NCI-H69 (cell line): ENCODE data around the gene TPGS1.

Experiments used
- DNase-seq: peaks from one replicate; lab custom pipeline; 2025; lab: John Stamatoyannopoulos, UW

The TPGS1 gene

DNA sequence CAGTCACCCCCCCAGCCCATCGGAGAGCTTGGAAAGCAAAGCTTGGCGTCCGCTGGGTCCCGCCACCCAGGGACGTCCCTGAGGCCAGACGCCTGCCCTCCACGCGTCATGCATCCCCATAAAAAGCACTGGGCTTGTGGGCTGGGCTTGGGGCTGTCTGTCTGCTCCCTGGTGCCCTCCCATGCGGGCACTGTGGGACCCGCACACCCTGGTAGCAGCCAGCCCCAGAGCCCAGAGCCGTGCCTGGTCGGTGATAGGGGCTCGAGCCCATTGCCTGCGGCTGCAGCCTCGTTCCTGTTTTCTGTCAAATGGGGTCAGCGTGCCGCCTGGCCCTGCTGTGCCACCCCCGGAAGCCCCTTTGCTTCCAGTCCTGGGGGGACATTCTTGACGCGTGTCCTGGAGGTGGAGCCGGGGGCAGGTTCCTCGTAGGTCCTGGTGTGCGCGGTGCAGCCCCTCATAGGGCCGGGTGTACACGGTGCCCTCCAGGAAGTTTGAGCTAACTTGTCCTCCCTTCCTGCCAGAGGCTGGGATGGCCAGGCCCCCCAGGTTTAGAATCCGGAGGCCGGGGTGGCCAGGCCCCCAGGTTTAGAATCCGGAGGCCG is 32.2 kb downstream of the TPGS1 start:
- DNase-seq = no peak

DNA sequence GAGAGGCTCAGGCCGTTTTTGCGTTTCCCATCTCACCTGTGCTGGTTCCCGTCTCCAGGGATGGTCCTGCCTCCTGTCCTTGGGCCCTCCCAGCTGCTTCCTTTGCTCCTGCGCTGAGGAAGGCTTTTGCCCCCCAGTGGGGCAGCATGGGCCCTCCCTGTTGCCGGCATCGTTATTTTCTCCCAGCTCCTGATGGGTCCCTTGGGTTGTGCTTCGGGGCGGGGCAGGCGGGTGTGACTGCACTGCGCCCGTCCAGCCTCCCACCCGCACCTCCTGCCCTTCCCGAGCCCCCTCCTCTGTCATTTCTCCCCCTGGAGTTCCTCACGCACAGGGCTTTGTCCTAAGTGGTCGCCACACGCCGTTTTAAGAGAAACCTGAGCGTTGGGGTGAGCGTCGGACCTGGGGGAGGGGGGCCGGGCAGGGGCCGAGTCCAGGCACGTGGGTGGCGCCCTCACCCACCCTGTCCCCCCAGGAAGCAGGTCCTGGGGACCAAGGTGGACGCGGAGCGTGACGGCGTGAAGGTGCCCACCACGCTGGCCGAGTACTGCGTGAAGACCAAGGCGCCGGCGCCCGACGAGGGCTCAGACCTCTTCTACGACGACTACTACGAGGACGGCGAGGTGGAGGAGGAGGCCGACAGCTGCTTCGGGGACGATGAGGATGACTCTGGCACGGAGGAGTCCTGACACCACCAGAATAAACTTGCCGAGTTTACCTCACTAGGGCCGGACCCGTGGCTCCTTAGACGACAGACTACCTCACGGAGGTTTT is 33.8 kb downstream of the TPGS1 start:
- DNase-seq = no peak

DNA sequence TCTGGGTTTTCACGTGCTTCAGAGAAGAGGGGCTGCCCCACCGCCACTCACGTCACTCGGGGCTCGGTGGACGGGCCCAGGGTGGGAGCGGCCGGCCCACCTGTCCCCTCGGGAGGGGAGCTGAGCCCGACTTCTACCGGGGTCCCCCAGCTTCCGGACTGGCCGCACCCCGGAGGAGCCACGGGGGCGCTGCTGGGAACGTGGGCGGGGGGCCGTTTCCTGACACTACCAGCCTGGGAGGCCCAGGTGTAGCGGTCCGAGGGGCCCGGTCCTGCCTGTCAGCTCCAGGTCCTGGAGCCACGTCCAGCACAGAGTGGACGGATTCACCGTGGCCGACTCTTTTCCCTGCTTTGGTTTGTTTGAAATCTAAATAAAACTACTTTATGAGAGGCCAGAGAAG is 34.4 kb downstream of the TPGS1 start:
- no peak for DNase-seq

DNA sequence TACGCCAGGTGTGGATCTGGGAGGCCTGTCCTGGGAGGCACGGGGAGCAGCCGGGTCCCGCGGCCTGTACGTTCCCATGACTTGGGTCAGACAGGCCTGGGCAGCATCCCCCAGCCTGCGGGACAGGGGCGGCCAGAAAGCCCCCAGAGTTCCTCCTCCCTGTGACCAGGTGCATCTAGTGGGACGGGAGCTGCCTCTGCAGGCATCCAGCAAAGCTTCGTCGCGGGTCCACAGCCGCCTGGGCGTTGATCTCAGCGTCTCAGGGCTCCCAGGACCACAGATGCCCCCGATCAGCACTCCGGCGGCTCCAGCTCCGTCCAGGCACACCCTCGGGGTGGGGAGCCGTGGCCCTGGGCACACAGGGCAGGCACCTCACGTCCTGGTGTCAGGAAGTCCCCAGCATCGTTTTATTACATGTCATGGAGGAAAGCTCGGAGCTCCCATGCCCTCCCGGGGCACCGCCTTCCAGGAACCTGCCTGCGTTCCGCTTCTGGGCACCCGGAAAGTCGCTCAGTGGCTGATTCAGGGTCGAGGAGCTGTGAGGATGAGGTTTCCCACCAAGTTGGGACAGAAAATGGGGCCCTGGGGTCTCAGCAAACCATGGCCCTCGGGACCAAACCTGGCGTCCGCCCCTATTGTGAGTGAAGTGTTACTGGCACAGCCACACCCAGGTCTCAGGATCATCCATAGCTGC is 35.0 kb downstream of the TPGS1 start:
- no peak for DNase-seq

DNA sequence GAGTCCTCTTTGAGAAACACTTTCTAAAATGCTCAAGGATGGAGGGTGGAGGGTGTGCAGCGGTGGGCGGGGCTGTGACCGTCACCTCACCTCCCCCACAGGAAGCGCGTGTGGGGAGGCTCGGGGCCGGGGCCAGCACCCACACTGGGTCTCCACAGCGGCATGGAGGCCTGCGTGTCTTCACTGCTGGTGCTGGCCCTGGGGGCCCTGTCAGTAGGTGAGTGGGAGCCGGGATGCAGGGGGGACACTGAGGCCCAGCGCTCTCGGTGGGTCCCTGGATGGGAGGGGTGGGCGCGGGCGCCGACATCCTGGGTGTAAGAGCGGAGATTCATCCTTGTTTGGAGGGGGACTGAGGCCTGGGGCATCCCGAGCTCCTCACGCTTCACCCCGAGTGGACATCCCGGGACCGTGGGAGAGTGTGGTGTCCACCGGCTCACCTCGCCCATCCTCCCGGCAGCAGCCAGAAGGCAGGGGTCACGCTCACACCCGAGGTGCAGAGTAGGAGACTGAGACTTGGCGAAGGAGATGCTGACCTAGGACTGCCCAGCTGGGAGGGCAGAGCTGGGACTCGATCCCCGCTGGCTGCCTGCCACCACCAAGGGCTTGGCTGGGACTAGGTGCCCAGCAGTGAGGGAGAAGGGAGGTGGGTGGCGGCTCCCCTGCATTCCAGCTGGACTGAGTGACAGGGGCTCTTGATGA is 36.8 kb downstream of the TPGS1 start, which contains the start of gene GZMM:
Gene GZMM, plus strand, starts transcription at position 144 of the 699 bp plus-strand sequence. Its CDS starts 19 bp downstream, at position 163.
- no peak for DNase-seq

DNA sequence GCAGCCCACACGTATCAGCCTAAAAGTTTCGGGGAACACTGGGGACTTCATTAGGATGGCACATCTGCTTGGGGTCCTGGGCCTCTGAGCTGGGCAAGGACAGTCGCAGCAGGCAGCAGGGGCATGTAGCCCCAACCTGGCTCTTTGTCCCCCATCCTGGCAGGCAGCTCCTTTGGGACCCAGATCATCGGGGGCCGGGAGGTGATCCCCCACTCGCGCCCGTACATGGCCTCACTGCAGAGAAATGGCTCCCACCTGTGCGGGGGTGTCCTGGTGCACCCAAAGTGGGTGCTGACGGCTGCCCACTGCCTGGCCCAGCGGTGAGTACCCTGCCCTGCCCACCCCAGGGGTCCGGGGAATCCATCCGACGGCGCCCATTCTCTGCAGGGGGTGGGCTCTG is 39.8 kb downstream of the TPGS1 start:
- no peak for DNase-seq

DNA sequence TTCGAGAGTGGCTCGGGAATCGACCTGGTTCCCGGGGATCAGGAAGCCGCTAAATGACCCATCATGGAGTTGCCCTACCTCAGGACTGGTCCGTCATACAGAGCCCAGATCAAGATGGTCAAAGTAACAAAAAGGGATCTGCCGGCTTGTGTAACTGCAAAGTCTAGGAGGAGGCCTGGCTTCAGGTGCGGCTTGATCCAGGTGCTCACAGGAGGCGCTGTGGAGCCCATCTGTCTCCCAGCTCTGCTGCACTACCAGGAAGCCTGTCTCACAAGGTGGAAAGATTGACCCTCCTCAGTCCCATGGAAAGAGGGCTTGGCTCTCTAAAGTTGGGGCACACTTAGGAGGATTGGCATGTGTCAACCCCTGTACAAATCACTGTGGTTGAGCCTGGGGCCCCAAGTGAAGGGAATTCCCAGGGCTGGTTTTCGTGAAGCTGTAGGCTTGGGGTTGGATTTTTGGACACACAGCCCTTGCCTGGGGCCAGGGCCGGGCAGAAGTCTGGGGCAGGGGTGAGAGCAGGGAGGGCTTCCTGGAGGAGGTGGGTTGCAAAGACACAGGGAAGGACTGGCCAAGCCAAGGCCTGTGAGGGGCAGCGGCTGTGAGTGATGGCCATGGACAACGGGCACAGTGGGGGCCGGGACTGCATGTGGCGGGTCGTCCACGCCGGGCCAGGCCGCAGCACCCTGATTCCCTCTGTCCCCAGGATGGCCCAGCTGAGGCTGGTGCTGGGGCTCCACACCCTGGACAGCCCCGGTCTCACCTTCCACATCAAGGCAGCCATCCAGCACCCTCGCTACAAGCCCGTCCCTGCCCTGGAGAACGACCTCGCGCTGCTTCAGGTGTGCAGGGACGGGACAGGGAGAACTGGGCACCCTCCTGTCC is 40.8 kb downstream of the TPGS1 start:
- no peak for DNase-seq

DNA sequence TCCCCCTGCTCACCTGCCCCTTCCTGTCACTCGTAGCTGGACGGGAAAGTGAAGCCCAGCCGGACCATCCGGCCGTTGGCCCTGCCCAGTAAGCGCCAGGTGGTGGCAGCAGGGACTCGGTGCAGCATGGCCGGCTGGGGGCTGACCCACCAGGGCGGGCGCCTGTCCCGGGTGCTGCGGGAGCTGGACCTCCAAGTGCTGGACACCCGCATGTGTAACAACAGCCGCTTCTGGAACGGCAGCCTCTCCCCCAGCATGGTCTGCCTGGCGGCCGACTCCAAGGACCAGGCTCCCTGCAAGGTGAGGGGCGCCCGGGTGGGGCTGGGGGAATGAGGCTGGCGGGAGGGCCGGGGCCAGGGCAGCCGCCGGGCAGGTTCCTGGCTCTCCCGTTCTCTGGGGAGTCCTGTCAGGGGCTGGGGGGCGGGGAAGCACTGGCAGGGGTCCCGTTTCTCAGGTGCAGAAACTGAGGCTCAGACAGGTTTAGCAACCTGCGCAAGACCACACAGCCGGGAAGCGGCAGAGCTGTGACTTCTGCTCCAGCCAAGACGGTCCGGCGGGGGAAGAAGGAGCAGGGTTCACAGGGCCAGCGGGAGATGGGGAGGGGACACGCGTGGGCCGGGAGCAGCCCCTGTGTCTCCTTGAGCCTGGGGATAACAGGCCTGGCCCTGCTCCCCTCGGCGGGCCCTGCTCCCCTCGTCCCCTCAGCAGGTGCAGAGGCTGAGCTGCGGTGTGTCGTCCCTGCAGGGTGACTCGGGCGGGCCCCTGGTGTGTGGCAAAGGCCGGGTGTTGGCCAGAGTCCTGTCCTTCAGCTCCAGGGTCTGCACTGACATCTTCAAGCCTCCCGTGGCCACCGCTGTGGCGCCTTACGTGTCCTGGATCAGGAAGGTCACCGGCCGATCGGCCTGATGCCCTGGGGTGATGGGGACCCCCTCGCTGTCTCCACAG is 41.9 kb downstream of the TPGS1 start:
- DNase-seq = peak; percentile 31

DNA sequence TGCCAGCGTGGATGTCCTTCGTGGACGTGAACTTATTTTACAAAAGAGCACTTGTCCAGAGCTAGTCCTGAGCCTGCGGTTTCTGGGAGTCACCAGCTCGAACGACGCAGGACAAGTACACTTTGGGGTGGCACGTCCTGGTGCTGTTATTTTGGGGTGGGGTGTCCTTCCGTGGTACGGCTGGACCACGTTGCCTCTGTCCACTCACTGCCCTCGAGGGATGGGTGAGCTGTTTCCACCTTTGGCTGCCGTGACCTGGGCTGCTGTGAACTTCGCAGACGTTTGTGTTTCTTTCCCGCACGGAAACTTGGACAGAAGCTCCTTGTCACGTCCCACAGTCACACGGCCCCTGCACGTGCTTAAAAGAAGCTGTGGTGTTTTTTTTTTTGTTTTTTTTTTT is 47.5 kb downstream of the TPGS1 start:
- DNase-seq = no peak

DNA sequence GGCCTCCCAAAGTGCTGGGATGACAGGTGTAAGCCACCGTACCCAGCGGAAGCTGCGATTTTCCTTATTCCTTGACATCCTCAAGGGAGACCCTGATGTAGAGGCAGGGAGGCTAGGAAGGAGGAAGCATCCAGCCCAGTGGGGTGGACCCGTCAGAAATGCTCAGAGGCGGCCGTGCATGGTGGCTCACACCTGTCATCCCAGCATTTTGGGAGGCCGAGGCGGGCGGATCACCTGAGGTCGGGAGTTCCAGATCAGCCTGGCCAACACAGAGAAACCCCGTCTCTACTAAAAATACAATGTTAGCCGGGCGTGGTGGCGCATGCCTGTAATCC is 48.1 kb downstream of the TPGS1 start:
- no peak for DNase-seq

DNA sequence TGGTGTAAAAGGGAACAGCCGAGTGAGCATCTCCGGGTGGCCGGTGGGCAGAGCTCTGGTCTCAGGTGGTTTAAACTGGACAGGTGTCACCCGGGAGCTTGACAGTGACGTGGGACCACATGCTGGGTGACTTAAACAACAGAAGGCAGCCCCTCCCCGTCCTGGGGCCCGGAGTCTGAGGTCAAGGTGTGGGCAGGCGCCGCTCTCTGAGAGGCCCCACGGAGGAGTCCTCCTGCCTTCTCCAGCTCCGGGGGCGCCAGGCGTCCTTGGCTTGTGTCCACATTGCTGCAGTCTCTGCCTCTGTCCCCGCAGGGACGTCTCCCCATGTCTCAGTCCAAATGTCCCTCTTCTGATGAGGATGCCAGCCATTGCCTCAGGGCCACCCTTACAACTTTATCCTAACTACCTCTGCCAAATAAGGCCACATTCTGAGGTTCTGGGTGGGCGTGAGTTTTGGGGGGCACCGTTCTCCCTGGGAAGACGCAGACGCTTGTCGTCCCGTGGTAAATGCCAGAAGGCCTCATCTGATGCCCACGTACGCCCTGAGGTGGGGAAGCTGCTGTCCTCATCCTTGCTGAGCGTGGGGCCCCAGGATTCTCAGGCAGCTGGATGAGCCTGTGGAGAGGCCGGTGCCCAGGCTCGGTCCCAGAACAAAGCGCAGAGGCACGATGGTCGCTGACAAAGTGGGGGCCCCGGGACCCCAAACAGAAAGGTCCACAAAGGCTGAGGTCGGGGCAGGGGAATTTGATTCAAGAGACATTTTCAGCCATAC is 49.5 kb downstream of the TPGS1 start:
- peak; percentile 48 for DNase-seq

DNA sequence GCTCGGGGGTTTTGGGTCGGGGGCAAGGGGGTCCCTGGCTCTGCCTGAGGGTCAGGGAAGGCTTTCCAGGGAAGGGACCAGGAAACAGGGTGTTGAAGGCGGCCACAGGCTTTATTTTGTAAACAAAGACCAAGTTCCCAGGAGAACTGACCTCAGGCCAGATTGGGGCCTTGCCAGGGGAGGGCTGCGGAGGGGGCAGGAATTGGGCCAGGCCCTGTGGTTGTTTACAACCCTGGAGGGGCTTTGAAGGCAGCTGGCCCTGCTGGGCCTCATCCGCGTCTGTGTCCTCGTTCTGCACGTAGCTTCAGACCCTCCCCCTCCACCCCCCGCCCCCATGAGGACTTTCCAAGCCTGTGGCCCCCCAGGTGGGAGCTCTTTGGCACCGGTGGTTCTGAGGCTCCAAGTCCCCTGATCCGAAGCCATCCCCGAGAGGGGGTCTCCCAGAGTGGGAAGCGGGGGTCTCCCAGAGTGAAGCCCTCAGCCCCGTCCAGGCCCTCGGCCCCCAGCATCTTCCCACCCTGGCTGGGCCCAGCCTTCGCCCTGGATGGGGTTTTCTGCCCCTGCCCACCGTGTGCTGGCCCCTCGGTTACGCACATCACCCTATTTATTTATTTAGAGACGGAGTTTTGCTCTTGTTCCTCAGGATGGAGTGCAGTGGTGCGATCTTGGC is 51.6 kb downstream of the TPGS1 start:
- no peak for DNase-seq

DNA sequence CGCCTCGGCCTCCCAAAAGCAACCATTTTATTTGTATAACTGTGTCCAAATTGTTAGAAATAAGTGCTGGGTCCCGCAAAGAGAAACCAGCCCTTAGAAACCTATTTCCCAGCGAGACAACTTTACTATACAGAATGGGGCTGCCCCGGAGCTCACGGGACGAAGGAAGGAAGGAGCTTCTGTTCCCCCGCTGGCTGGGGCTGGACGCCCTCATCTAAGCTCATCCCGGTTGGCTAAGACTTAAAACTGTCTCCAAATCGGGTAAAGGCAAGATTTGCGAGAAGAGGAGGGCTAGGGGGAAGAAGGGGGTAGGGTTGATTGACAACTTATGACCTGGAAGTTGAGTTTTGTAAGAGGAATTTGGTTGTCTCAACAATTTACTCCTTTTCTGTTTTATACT is 52.8 kb downstream of the TPGS1 start:
- no peak for DNase-seq

DNA sequence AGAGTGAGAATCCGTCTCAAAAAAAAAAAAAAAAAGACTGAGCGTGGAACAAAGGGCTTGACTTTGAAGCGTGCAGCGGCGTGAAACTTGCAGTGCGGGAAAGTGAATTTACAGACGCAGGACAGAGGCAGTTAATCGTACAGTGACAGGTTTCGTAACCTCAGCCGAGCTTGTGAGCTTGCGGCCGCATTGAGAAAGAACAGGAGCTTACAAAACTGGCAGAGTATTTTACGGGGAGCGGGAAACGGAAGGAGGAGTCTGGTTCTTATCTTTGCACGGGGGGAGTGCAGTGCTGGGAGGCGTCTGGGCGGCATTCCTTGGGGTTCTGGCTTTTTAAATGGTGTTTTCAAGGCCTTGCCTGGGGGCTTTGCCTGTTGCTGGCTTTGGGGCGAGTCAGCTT is 59.1 kb downstream of the TPGS1 start:
- no peak for DNase-seq

DNA sequence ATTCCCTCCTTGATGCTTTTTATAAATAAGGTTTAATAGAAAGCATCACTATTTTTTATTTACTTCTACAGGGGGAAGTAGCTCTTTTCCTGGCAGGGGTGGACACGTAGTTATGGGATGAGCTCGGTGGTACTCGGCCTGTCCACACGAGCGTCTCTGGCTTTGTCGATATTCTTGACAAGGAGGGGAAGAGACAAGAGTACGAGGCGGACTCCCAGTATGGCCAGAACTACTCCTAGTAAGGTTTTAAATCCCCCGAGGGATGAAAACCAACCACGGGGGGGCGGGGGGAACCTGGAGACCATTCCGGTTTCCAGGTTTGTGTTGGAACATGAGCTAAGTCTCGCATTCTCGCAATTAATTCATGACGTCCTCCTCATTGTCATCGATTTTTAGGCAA is 59.5 kb downstream of the TPGS1 start:
- DNase-seq = no peak

DNA sequence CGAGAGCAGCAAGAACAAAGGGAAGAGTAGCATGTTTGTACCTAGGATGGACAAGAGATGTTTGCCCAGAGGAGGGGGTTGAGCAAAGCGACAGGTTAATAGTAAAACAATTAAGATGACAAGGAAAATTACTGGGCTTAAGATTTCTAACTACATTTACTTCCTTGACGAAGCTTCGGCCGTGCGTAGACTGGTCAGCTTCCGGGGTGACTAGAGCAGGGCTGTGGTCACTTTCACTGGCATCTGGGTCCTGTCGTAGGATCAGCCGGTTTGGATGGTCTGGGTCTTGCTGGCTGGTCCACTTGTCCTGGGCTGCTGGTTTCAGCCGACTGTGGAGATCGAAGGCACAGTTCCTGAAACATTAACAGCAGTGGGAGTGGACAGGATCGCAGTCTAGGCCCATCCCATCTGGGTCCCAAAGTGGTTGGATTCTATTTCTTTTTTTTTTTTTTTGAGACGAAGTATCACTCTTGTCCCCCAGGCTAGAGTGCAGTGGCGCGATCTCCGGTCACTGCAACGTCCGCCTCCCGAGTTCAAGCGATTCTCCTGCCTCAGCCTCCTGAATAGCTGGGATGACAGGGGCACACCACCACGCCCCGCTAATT is 60.1 kb downstream of the TPGS1 start:
- no peak for DNase-seq
